HFFc6 (cell line): Measurements from ENCODE around the gene KIF26B. TPM values are rescaled to one million over a fixed set of nuclear protein-coding genes. Genes with fewer than 3 reads are reported as not detected.
A peak's percentile ranks its signal among the peaks of the same experiment; 100 is the strongest.

Experiments
- DNase-seq: peaks from one replicate; pipeline ENCODE4 v3.0.0-alpha.2; 2018
- H3K27ac Mint-ChIP-seq: 2 replicates; pipeline ENCODE4 v1.8.0; 2020; ENCODE audit warnings: mild to moderate bottlenecking, mixed read lengths
- H3K27me3 Mint-ChIP-seq: 2 replicates; pipeline ENCODE4 v1.8.0; 2021; ENCODE audit warnings: mild to moderate bottlenecking, moderate library complexity, mixed read lengths; ENCODE audit not compliant: insufficient read depth
- H3K36me3 Mint-ChIP-seq: 2 replicates; pipeline ENCODE4 v1.8.0; 2021; ENCODE audit warnings: low read depth, mixed read lengths
- H3K4me1 Mint-ChIP-seq: 2 replicates; pipeline ENCODE4 v1.8.0; 2020; ENCODE audit warnings: low read depth, mixed read lengths
- H3K4me3 Mint-ChIP-seq: 2 replicates; pipeline ENCODE4 v1.8.0; 2020; ENCODE audit warnings: mild to moderate bottlenecking, moderate library complexity, mixed read lengths
- H3K9me3 Mint-ChIP-seq: 2 replicates; pipeline ENCODE4 v1.8.0; 2020; ENCODE audit warnings: mild to moderate bottlenecking, mixed read lengths
- CTCF ChIP-seq: fragments of 200-600 bp; sonication (generic); IDR thresholded peaks from 2 replicates; pipeline ENCODE4 v1.5.0; 2021; ENCODE audit warnings: antibody characterized with exemption, mild to moderate bottlenecking
- total RNA-seq, 6 experiments: library from RNA; stranded (reverse); fragmentation: NEBNext Ultra II Directional; extraction: Animal tissue kit (Norgen Biotek cat#: 25700); gene quantifications; 2 replicates in 1 of 6; 3 replicates in 5 of 6; pipeline ENCODE4 v1.2.3, GENCODE V29; 2021

Gene KIF26B
- total RNA-seq, 6 experiments from 2014 or later = 4.6 to 7.5 (median 5.5) TPM

GRCh38 chr1:245172026-245172425 is 17.2 kb downstream of the KIF26B start:
- TF ChIP-seq CTCF = no peak
- H3K36me3 Mint-ChIP-seq = peaks cover 11% of the 10 kb centered on the region
- no peak overlapping the region for H3K27ac Mint-ChIP-seq
- H3K4me3 Mint-ChIP-seq = no peak overlapping the region
- H3K4me1 Mint-ChIP-seq = peaks cover 7% of the 10 kb centered on the region
- no peak for DNase-seq
- H3K27me3 Mint-ChIP-seq = 0 out of 2 replicates have a peak, but pooled peaks cover 2% of the 10 kb centered on the region
- no peaks in the 10 kb centered on the region; the same call in 1 of the 2 replicates for H3K9me3 Mint-ChIP-seq

DNA sequence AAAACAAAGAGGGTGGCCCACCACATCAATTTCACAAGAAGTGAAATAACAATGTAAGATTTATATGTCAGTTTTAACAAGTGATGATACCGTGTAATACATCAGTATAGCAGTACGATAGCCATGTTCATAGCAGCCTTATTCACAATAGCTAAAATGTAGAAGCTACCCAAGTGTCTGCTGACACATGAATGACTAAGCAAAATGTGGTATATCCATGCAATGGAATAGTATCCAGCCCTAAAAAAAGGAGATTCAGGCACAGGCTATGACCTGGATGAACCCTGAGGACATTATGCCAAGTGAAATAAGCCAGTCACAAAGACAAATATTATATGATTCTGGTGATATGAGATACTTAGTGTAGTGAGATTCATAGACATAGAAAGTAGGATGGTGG is 18.0 kb downstream of the KIF26B start:
- Mint-ChIP-seq H3K27me3 (0 out of 2 replicates have a peak, but pooled peaks cover 2% of the 10 kb centered on the region), H3K36me3 (peaks cover 11% of the 10 kb centered on the region), H3K27ac (no peak overlapping the region), H3K4me3 (no peak overlapping the region), H3K4me1 (peaks cover 7% of the 10 kb centered on the region), H3K9me3 (no peaks in the 10 kb centered on the region; the same call in 1 of the 2 replicates)
- DNase-seq = no peak
- no peak for TF ChIP-seq CTCF

- Mint-ChIP-seq H3K27ac (no peak overlapping the region), H3K4me3 (peak overlapping the region; percentile 23; the same call in 1 of the 2 replicates), H3K27me3 (0 out of 2 replicates have a peak, but pooled peaks cover 2% of the 10 kb centered on the region), H3K4me1 (peaks cover 7% of the 10 kb centered on the region), H3K9me3 (no peaks in the 10 kb centered on the region; the same call in 1 of the 2 replicates), H3K36me3 (peaks cover 11% of the 10 kb centered on the region)
- no peak for TF ChIP-seq CTCF
- no peak for DNase-seq
These were observed 18.8 kb downstream of the KIF26B start for GRCh38 chr1:245173446-245174211.

GRCh38 chr1:245177071-245177900 is 22.5 kb downstream of the KIF26B start:
- Mint-ChIP-seq H3K4me3 (no peak overlapping the region), H3K27me3 (no peaks in the 10 kb centered on the region), H3K9me3 (no peaks in the 10 kb centered on the region; the same call in 1 of the 2 replicates), H3K36me3 (peaks cover 7% of the 10 kb centered on the region), H3K27ac (no peak overlapping the region), H3K4me1 (peaks cover 7% of the 10 kb centered on the region)
- TF ChIP-seq CTCF = no peak
- DNase-seq = no peak

- DNase-seq = no peak
- H3K36me3 Mint-ChIP-seq = no peaks in the 10 kb centered on the region
- no peaks in the 10 kb centered on the region for H3K27me3 Mint-ChIP-seq
- H3K27ac Mint-ChIP-seq = no peak overlapping the region
- no peak overlapping the region for H3K4me3 Mint-ChIP-seq
- no peaks in the 10 kb centered on the region for H3K9me3 Mint-ChIP-seq
- TF ChIP-seq CTCF = no peak
- H3K4me1 Mint-ChIP-seq = no peaks in the 10 kb centered on the region
These were observed 24.9 kb downstream of the KIF26B start for GRCh38 chr1:245179706-245180105.
